ENCODE results near the gene CLTCL1.

GRCh38 chr22:19164425-19164824 lies 127.1 kb downstream of the CLTCL1 start:
- TF ChIP-seq CTCF (IDR thresholded peaks at IDR 0.05) (no peak), EP300 (IDR thresholded peaks at IDR 0.05; ENCODE audit: low read depth) (no peak), POLR2A (IDR thresholded peaks at IDR 0.05) (no peak), POLR2AphosphoS5 (IDR thresholded peaks at IDR 0.05) (no peak)
